Osteoblast (primary cell): ENCODE measurements around the gene IGLL5. TPM values are rescaled to one million over a fixed set of nuclear protein-coding genes. Genes with fewer than 3 reads are reported as not detected.
A peak's percentile ranks its signal among the peaks of the same experiment; 100 is the strongest.

Experiments used
- DNase-seq: peaks from one replicate; pipeline ENCODE4 v3.0.0; 2011; ENCODE audit warnings: low spot score, mixed read lengths; ENCODE audit not compliant: insufficient read length; ENCODE audit errors: missing footprints
- H2AFZ ChIP-seq: 2 replicates; pipeline ENCODE4 v1.6.0; 2011; ENCODE audit warnings: mild to moderate bottlenecking, low read length
- H3K27ac ChIP-seq: 2 replicates; pipeline ENCODE4 v1.5.1; 2011; ENCODE audit warnings: mild to moderate bottlenecking, low read depth, low read length, moderate library complexity
- H3K27me3 ChIP-seq: 2 replicates; pipeline ENCODE4 v1.6.0; 2012; ENCODE audit warnings: mild to moderate bottlenecking, control low read depth, inconsistent platforms, low read length, moderate library complexity; ENCODE audit not compliant: insufficient read depth
- H3K36me3 ChIP-seq: 2 replicates; pipeline ENCODE4 v1.5.1; 2011; ENCODE audit warnings: mild to moderate bottlenecking, low read length, control low read depth, moderate library complexity; ENCODE audit not compliant: insufficient read depth
- H3K4me1 ChIP-seq: 2 replicates; pipeline ENCODE4 v1.5.1; 2011; ENCODE audit warnings: mild to moderate bottlenecking, low read length, control low read depth, moderate library complexity; ENCODE audit not compliant: insufficient read depth
- H3K4me2 ChIP-seq: 2 replicates; pipeline ENCODE4 v1.6.0; 2011; ENCODE audit warnings: mild to moderate bottlenecking, low read length; ENCODE audit not compliant: insufficient read depth
- H3K4me3 ChIP-seq: fragments of 200-600 bp; sonication (generic); 3 replicates; pipeline ENCODE4 v1.5.1; 2012; ENCODE audit warnings: mild to moderate bottlenecking, low read length, inconsistent platforms; ENCODE audit not compliant: insufficient read depth
- H3K79me2 ChIP-seq: 2 replicates; pipeline ENCODE4 v1.6.0; 2012; ENCODE audit warnings: mild to moderate bottlenecking, low read length, control low read depth, inconsistent platforms; ENCODE audit not compliant: insufficient read depth
- H3K9me3 ChIP-seq: 2 replicates; pipeline ENCODE4 v1.5.1; 2011; ENCODE audit warnings: low read depth, low read length, control low read depth
- H4K20me1 ChIP-seq: 2 replicates; pipeline ENCODE4 v1.6.0; 2012; ENCODE audit warnings: mild to moderate bottlenecking, low read length, control low read depth; ENCODE audit not compliant: insufficient read depth
- CTCF ChIP-seq: IDR thresholded peaks from 2 replicates; pipeline ENCODE4 v1.5.1; 2011; ENCODE audit warnings: mild to moderate bottlenecking, low read depth, low read length, moderate library complexity; ENCODE audit errors: extremely low read depth
- total RNA-seq: library from RNA; depleted of rRNA; stranded (reverse); fragments of >200 nt; gene quantifications from 2 replicates; pipeline ENCODE4 v1.2.3, GENCODE V29; 2012

The IGLL5 gene
- total RNA-seq, 1 donor, result not detected

- no peak for TF ChIP-seq CTCF
- H3K27me3 ChIP-seq, result peaks cover 6% of the 10 kb centered on the region
- peak; percentile 27 for DNase-seq
Measured at GRCh38 chr22:22888571-22889353, 1.1 kb downstream of the IGLL5 start.

GRCh38 chr22:22890085-22890484, 2.5 kb downstream of the IGLL5 start:
- Histone ChIP-seq H3K36me3 (no peaks in the 10 kb centered on the region), H2AFZ (no peak overlapping the region), H3K79me2 (no peaks in the 10 kb centered on the region), H3K27ac (no peak overlapping the region), H4K20me1 (no peaks in the 10 kb centered on the region), H3K4me2 (no peak overlapping the region), H3K9me3 (no peaks in the 10 kb centered on the region), H3K4me1 (no peaks in the 10 kb centered on the region), H3K4me3 (no peak overlapping the region), H3K27me3 (peaks cover 6% of the 10 kb centered on the region)
- TF ChIP-seq CTCF, result no peak
- DNase-seq, result no peak

More at GRCh38 chr22:22888571-22889353, 1.1 kb downstream of the IGLL5 start:
- H3K27ac ChIP-seq, result no peak overlapping the region
- no peaks in the 10 kb centered on the region for H3K79me2 ChIP-seq
- no peaks in the 10 kb centered on the region for H3K36me3 ChIP-seq
- H3K4me2 ChIP-seq, result no peak overlapping the region
- no peak overlapping the region for H3K4me3 ChIP-seq
- H3K4me1 ChIP-seq, result no peaks in the 10 kb centered on the region
- no peak overlapping the region for H2AFZ ChIP-seq
- H3K9me3 ChIP-seq, result no peaks in the 10 kb centered on the region
- no peaks in the 10 kb centered on the region for H4K20me1 ChIP-seq

GRCh38 chr22:22891139-22891621, 3.6 kb downstream of the IGLL5 start:
- Histone ChIP-seq H3K36me3 (no peaks in the 10 kb centered on the region), H3K79me2 (no peaks in the 10 kb centered on the region), H3K27me3 (peaks cover 6% of the 10 kb centered on the region), H3K4me2 (no peak overlapping the region), H3K27ac (no peak overlapping the region), H3K4me3 (no peak overlapping the region), H4K20me1 (no peaks in the 10 kb centered on the region), H3K9me3 (no peaks in the 10 kb centered on the region), H2AFZ (no peak overlapping the region), H3K4me1 (no peaks in the 10 kb centered on the region)
- TF ChIP-seq CTCF, result no peak
- peak; percentile 26 for DNase-seq
